ENCODE data around the gene LRIT2. TPM values are rescaled to one million over a fixed set of nuclear protein-coding genes. Genes with fewer than 3 reads are reported as not detected.
"Not testable (repeated sequence)": the region's sequence is repeated elsewhere in the genome, so short reads cannot be mapped to it uniquely, and the experiment has no call there.

LRIT2 gene
- total RNA-seq, 2 donors from 2014 or later = not detected

- Histone ChIP-seq H3K27me3 (no peaks in the 10 kb centered on the region), H3K4me3 (no peak overlapping the region), H3K4me1 (peaks cover 7% of the 10 kb centered on the region), H3K27ac (no peak overlapping the region), H3K9ac (ENCODE audit: low read depth in 2 of 2, low read length in 2 of 2) (no peak overlapping the region), H3K9me3 (no peaks in the 10 kb centered on the region), H3K36me3 (no peaks in the 10 kb centered on the region)
- intact Hi-C loops (cut with DNase I) = no loop called here
- no peak for DNase-seq
- TF ChIP-seq, protein P1, sequence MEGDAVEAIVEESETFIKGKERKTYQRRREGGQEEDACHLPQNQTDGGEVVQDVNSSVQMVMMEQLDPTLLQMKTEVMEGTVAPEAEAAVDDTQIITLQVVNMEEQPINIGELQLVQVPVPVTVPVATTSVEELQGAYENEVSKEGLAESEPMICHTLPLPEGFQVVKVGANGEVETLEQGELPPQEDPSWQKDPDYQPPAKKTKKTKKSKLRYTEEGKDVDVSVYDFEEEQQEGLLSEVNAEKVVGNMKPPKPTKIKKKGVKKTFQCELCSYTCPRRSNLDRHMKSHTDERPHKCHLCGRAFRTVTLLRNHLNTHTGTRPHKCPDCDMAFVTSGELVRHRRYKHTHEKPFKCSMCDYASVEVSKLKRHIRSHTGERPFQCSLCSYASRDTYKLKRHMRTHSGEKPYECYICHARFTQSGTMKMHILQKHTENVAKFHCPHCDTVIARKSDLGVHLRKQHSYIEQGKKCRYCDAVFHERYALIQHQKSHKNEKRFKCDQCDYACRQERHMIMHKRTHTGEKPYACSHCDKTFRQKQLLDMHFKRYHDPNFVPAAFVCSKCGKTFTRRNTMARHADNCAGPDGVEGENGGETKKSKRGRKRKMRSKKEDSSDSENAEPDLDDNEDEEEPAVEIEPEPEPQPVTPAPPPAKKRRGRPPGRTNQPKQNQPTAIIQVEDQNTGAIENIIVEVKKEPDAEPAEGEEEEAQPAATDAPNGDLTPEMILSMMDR (IDR thresholded peaks at IDR 0.05) = no peak
Observed at GRCh38 chr10:84181631-84182030, 43.7 kb downstream of the LRIT2 start.

DNA sequence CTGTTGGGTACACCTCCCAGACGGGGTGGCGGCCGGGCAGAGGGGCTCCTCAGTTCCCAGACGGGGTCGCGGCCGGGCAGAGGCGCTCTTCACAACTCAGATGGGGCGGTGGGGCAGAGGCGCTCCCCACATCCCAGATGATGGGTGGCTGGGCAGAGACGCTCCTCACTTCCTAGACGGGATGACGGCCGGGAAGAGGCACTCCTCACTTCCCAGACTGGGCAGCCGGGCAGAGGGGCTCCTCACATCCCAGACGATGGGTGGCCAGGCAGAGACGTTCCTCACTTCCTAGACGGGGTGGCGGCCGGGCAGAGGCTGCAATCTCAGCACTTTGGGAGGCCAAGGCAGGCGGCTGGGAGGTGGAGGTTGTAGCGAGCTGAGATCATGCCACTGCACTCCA, 45.0 kb downstream of the LRIT2 start:
- not testable (repeated sequence) for H3K36me3 ChIP-seq, H3K27ac ChIP-seq

DNA sequence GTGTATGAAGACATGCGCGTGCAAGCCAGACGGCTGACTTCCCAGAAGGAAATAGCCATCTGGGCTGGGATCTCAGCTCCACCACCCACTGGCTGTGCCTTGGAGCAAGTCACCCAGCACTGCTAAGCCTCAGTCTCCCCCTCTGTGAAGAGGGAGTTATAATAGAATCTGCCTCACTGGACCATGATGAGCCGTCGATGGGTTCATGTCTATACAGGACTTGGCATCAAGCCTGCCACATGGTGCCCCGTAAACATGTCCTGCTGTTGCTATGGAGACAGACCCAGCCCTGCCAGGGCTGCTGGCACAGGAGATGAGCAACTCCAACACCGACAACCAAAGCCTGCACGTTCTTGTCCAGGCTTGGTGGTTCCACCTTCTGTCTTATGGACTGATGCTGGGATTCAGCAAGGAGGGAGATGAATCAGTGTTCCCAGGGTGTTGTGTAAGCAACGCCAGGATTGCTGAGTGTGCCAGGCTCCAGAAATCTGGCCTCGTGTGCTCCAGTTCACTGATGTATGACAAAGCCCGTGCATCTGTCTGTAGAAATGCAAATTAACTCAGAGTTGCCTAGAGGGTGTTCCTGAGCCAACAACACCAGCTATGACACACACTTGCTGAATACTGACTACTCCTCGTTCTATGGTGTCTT, 46.2 kb downstream of the LRIT2 start:
- Histone ChIP-seq H3K36me3 (no peaks in the 10 kb centered on the region), H3K27ac (no peak overlapping the region), H3K4me1 (peaks cover 5% of the 10 kb centered on the region), H3K9me3 (no peaks in the 10 kb centered on the region), H3K4me3 (no peak overlapping the region), H3K9ac (ENCODE audit: low read depth in 2 of 2, low read length in 2 of 2) (peak overlapping the region in 1 of 2 donors; percentile 66), H3K27me3 (no peaks in the 10 kb centered on the region)
- TF ChIP-seq, protein P1 (IDR thresholded peaks at IDR 0.05) = no peak
- intact Hi-C loops (cut with DNase I) = no loop called here
- DNase-seq = no peak

More for the DNA sequence above, 45.0 kb downstream of the LRIT2 start:
- intact Hi-C loops (cut with DNase I); H3K9me3 ChIP-seq; H3K27me3 ChIP-seq; H3K4me1 ChIP-seq; H3K9ac ChIP-seq (ENCODE audit: low read depth in 2 of 2, low read length in 2 of 2); H3K4me3 ChIP-seq; DNase-seq: not testable (repeated sequence)

DNA sequence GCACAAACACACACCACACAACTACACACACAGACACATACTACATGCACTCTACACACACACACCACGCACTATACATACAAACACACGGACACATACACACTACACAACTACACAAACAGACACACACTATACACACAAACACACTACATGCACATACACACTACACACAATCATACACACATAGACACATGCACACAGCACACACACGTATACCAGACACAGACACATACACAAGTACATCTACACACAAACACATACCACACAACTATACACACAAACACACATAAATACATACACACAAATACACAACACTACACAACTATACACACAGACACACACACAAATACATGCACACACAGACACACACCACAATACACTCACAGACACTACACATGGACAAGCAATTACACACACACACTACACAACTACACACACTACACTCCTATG, 47.2 kb downstream of the LRIT2 start:
- H3K36me3 ChIP-seq = no peaks in the 10 kb centered on the region

GRCh38 chr10:84177541-84178141, 47.7 kb downstream of the LRIT2 start:
- no peaks in the 10 kb centered on the region for H3K36me3 ChIP-seq
- DNase-seq = no peak
- TF ChIP-seq, protein P1 (IDR thresholded peaks at IDR 0.05) = no peak
- no peak overlapping the region for H3K9ac ChIP-seq (ENCODE audit: low read depth in 2 of 2, low read length in 2 of 2)
- no peak overlapping the region for H3K4me3 ChIP-seq
- intact Hi-C loops (cut with DNase I) = no loop called here
- H3K27ac ChIP-seq = no peak overlapping the region
- no peaks in the 10 kb centered on the region for H3K9me3 ChIP-seq
- peaks cover 3% of the 10 kb centered on the region for H3K4me1 ChIP-seq
- no peaks in the 10 kb centered on the region for H3K27me3 ChIP-seq

More for the DNA sequence above, 47.2 kb downstream of the LRIT2 start:
- Histone ChIP-seq H3K9ac (ENCODE audit: low read depth in 2 of 2, low read length in 2 of 2) (no peak overlapping the region), H3K27me3 (no peaks in the 10 kb centered on the region), H3K27ac (no peak overlapping the region), H3K4me1 (peaks cover 3% of the 10 kb centered on the region), H3K9me3 (no peaks in the 10 kb centered on the region), H3K4me3 (no peak overlapping the region)
- DNase-seq = no peak
- intact Hi-C loops (cut with DNase I) = no loop called here
- TF ChIP-seq, protein P1 (IDR thresholded peaks at IDR 0.05) = no peak

Data from colonic mucosa (tissue), 4 donors.